Mesothelial cell of epicardium (in vitro differentiated cells): Measurements from ENCODE around the gene HLX. TPM values are rescaled to one million over a fixed set of nuclear protein-coding genes. Genes with fewer than 3 reads are reported as not detected.

Experiments used
- DNase-seq, 2 experiments: peaks; one replicate each; pipeline ENCODE4 v3.0.0; 2021; ENCODE audit warnings: low spot score in 2 of 2; ENCODE audit not compliant: unreplicated experiment in 2 of 2
- H3K27ac Mint-ChIP-seq: 2 replicates; pipeline ENCODE4 v1.8.0; 2021; ENCODE audit warnings: mixed read lengths
- H3K27me3 Mint-ChIP-seq: 2 replicates; pipeline ENCODE4 v1.8.0; 2021; ENCODE audit warnings: low read depth, mixed read lengths
- H3K36me3 Mint-ChIP-seq: 2 replicates; pipeline ENCODE4 v1.8.0; 2021; ENCODE audit warnings: mixed read lengths
- H3K4me1 Mint-ChIP-seq: 2 replicates; pipeline ENCODE4 v1.8.0; 2021; ENCODE audit warnings: mixed read lengths
- H3K4me3 Mint-ChIP-seq: 2 replicates; pipeline ENCODE4 v1.8.0; 2021; ENCODE audit warnings: mild to moderate bottlenecking, moderate library complexity, mixed read lengths
- H3K9me3 Mint-ChIP-seq: 2 replicates; pipeline ENCODE4 v1.8.0; 2021; ENCODE audit warnings: mixed read lengths
- CTCF ChIP-seq: fragments of 200-600 bp; sonication (generic); IDR thresholded peaks from one replicate; pipeline ENCODE4 v1.5.0; 2021; ENCODE audit warnings: antibody characterized with exemption; ENCODE audit not compliant: unreplicated experiment
- total RNA-seq: library from RNA; stranded (reverse); gene quantifications from 3 replicates; pipeline ENCODE4 v1.2.1, GENCODE V29; 2021

Gene HLX
- total RNA-seq, 1 donor from 2014 or later = 1.3 TPM

GRCh38 chr1:220925707-220926106, 46.5 kb downstream of the HLX start:
- Mint-ChIP-seq H3K4me3 (no peak overlapping the region), H3K27me3 (peaks cover 82% of the 10 kb centered on the region)
- TF ChIP-seq CTCF = no peak

GRCh38 chr1:220926146-220926545, 46.9 kb downstream of the HLX start:
- H3K36me3 Mint-ChIP-seq = no peaks in the 10 kb centered on the region
- H3K27me3 Mint-ChIP-seq = peaks cover 82% of the 10 kb centered on the region
- no peak overlapping the region for H3K27ac Mint-ChIP-seq
- no peak for TF ChIP-seq CTCF
- no peak for DNase-seq
- no peaks in the 10 kb centered on the region for H3K9me3 Mint-ChIP-seq
- no peaks in the 10 kb centered on the region for H3K4me1 Mint-ChIP-seq
- H3K4me3 Mint-ChIP-seq = no peak overlapping the region

More at GRCh38 chr1:220925707-220926106, 46.5 kb downstream of the HLX start:
- Mint-ChIP-seq H3K36me3 (no peaks in the 10 kb centered on the region), H3K4me1 (no peaks in the 10 kb centered on the region), H3K27ac (no peak overlapping the region), H3K9me3 (no peaks in the 10 kb centered on the region)
- DNase-seq = no peak

- Mint-ChIP-seq H3K4me3 (no peak overlapping the region), H3K4me1 (no peaks in the 10 kb centered on the region), H3K27me3 (peaks cover 81% of the 10 kb centered on the region), H3K9me3 (no peaks in the 10 kb centered on the region), H3K27ac (no peak overlapping the region), H3K36me3 (no peaks in the 10 kb centered on the region)
- TF ChIP-seq CTCF = no peak
- no peak for DNase-seq
Measured at GRCh38 chr1:220927442-220927841, 48.2 kb downstream of the HLX start.

GRCh38 chr1:220928320-220928719, 49.1 kb downstream of the HLX start:
- H3K36me3 Mint-ChIP-seq = no peaks in the 10 kb centered on the region
- H3K27ac Mint-ChIP-seq = no peak overlapping the region
- no peaks in the 10 kb centered on the region for H3K9me3 Mint-ChIP-seq
- no peaks in the 10 kb centered on the region for H3K4me1 Mint-ChIP-seq
- no peak for TF ChIP-seq CTCF
- H3K27me3 Mint-ChIP-seq = peaks cover 88% of the 10 kb centered on the region
- no peak overlapping the region for H3K4me3 Mint-ChIP-seq
- no peak for DNase-seq

GRCh38 chr1:220928725-220929300, 49.6 kb downstream of the HLX start:
- H3K27me3 Mint-ChIP-seq = peaks cover 88% of the 10 kb centered on the region
- no peaks in the 10 kb centered on the region for H3K9me3 Mint-ChIP-seq
- TF ChIP-seq CTCF = no peak
- no peak overlapping the region for H3K27ac Mint-ChIP-seq
- no peak for DNase-seq
- no peak overlapping the region for H3K4me3 Mint-ChIP-seq
- H3K36me3 Mint-ChIP-seq = no peaks in the 10 kb centered on the region
- no peaks in the 10 kb centered on the region for H3K4me1 Mint-ChIP-seq

- Mint-ChIP-seq H3K4me1 (no peaks in the 10 kb centered on the region), H3K27ac (no peak overlapping the region), H3K9me3 (no peaks in the 10 kb centered on the region), H3K36me3 (no peaks in the 10 kb centered on the region), H3K4me3 (no peak overlapping the region), H3K27me3 (peaks cover 88% of the 10 kb centered on the region)
- no peak for DNase-seq
- no peak for TF ChIP-seq CTCF
Measured at GRCh38 chr1:220929304-220929703, 50.1 kb downstream of the HLX start.
